Keratinocyte (primary cell): ENCODE data around the gene LSP1. TPM values are rescaled to one million over a fixed set of nuclear protein-coding genes. Genes with fewer than 3 reads are reported as not detected.
A peak's percentile ranks its signal among the peaks of the same experiment; 100 is the strongest.

Experiments used
- DNase-seq: peaks from one replicate; pipeline ENCODE4 v3.0.0-alpha.2; 2011; ENCODE audit warnings: low read depth, missing footprints, low spot score
- FAIRE-seq: peaks from 2 replicates; lab custom pipeline; 2011; peaks lifted over from hg19 to GRCh38; lab: Jason Lieb, UNC
- H2AFZ ChIP-seq: 2 replicates; pipeline ENCODE4 v1.6.0; 2012; ENCODE audit warnings: low read length, control low read depth, inconsistent platforms; ENCODE audit not compliant: control insufficient read depth
- H3K27ac ChIP-seq: 2 replicates; pipeline ENCODE4 v1.5.1; 2011; ENCODE audit warnings: low read length; ENCODE audit not compliant: control insufficient read depth, insufficient read depth
- H3K27me3 ChIP-seq: 3 replicates; pipeline ENCODE4 v1.6.0; 2011; ENCODE audit warnings: low read length; ENCODE audit not compliant: control insufficient read depth, insufficient read depth; ENCODE audit errors: extremely low read depth
- H3K36me3 ChIP-seq, 2 experiments: 2 replicates in 1 of 2; 3 replicates in 1 of 2; pipeline ENCODE4 v1.5.1; 2011; ENCODE audit warnings: low read length in 2 of 2, mild to moderate bottlenecking in 1 of 2; ENCODE audit not compliant: control insufficient read depth in 2 of 2, insufficient read depth in 2 of 2; ENCODE audit errors: extremely low read depth in 1 of 2
- H3K4me1 ChIP-seq: 3 replicates; pipeline ENCODE4 v1.5.1; 2011; ENCODE audit warnings: low read length; ENCODE audit not compliant: control insufficient read depth, insufficient read depth; ENCODE audit errors: extremely low read depth
- H3K4me2 ChIP-seq: 3 replicates; pipeline ENCODE4 v1.6.0; 2011; ENCODE audit warnings: low read depth, low read length; ENCODE audit not compliant: control insufficient read depth, insufficient read depth; ENCODE audit errors: extremely low read depth
- H3K4me3 ChIP-seq, 3 experiments: fragments of 200-600 bp in 1 of 3; sonication (generic) in 1 of 3; 2 replicates in 2 of 3; 3 replicates in 1 of 3; pipeline ENCODE4 v1.5.1; 2011 to 2016; ENCODE audit warnings: low read length in 3 of 3, mild to moderate bottlenecking in 3 of 3, control low read depth in 2 of 3, inconsistent platforms in 1 of 3, low read depth in 1 of 3, mixed read lengths in 1 of 3, mixed run types in 1 of 3, moderate library complexity in 1 of 3; ENCODE audit not compliant: control insufficient read depth in 2 of 3, insufficient read depth in 2 of 3; ENCODE audit errors: extremely low read depth in 1 of 3
- H3K79me2 ChIP-seq: 2 replicates; pipeline ENCODE4 v1.6.0; 2012; ENCODE audit warnings: low read length; ENCODE audit not compliant: control insufficient read depth, insufficient read depth
- H3K9ac ChIP-seq: 3 replicates; pipeline ENCODE4 v1.6.0; 2011; ENCODE audit warnings: low read length; ENCODE audit not compliant: control insufficient read depth, insufficient read depth; ENCODE audit errors: extremely low read depth
- H3K9me1 ChIP-seq: 3 replicates; pipeline ENCODE4 v1.6.0; 2011; ENCODE audit warnings: low read length; ENCODE audit not compliant: control insufficient read depth, insufficient read depth; ENCODE audit errors: extremely low read depth
- H3K9me3 ChIP-seq: 2 replicates; pipeline ENCODE4 v1.5.1; 2012; ENCODE audit warnings: low read depth, low read length; ENCODE audit not compliant: control insufficient read depth
- H4K20me1 ChIP-seq: 3 replicates; pipeline ENCODE4 v1.6.0; 2011; ENCODE audit warnings: low read length; ENCODE audit not compliant: control insufficient read depth, insufficient read depth; ENCODE audit errors: extremely low read depth
- EZH2 ChIP-seq: IDR thresholded peaks from one replicate; pipeline ENCODE4 v1.6.1; 2012; ENCODE audit warnings: inconsistent platforms, mild to moderate bottlenecking, low read length, moderate library complexity
- dilution Hi-C: fragments of 300-500 bp; cut with MboI; formaldehyde crosslinking; loops from one replicate; pipeline ENCODE4 v1.7.0; 2020; ENCODE audit warnings: low sequenced_read_pairs; ENCODE audit not compliant: extremely low pct_ligation_motif_present
- polyA plus RNA-seq, 5 experiments: library from polyadenylated mRNA; depleted of rRNA in 3 of 5; stranded (reverse) in 3 of 5; stranded (forward) in 1 of 5; unstranded in 1 of 5; fragments of >200 nt; gene quantifications; 1 replicate in 1 of 5; 2 replicates in 3 of 5; 3 replicates in 1 of 5; pipeline versions ENCODE4 v1.2.1 to v1.2.3, GENCODE V29; 2011 to 2012; ENCODE audit warnings: missing spikeins in 2 of 5, low read depth in 1 of 5, low replicate concordance in 1 of 5
- TF ChIP-seq, protein P1 (sequence below), 3 experiments: IDR thresholded peaks in 1 of 3; conservative IDR thresholded peaks in 1 of 3; optimal IDR thresholded peaks in 1 of 3; 2 replicates in 2 of 3; 3 replicates in 1 of 3; pipeline versions ENCODE3 to v1.5.1; 2011; ENCODE audit warnings: low read length in 3 of 3, mild to moderate bottlenecking in 3 of 3, moderate library complexity in 2 of 3, control low read depth in 1 of 3, inconsistent platforms in 1 of 3; ENCODE audit not compliant: insufficient read depth in 2 of 3; ENCODE audit errors: extremely low read depth in 1 of 3

The LSP1 gene
- polyA plus RNA-seq, 1 donor (not counting 4 experiments of a cell fraction or from before 2014, with no cell fraction given), result 0.94 TPM

DNA sequence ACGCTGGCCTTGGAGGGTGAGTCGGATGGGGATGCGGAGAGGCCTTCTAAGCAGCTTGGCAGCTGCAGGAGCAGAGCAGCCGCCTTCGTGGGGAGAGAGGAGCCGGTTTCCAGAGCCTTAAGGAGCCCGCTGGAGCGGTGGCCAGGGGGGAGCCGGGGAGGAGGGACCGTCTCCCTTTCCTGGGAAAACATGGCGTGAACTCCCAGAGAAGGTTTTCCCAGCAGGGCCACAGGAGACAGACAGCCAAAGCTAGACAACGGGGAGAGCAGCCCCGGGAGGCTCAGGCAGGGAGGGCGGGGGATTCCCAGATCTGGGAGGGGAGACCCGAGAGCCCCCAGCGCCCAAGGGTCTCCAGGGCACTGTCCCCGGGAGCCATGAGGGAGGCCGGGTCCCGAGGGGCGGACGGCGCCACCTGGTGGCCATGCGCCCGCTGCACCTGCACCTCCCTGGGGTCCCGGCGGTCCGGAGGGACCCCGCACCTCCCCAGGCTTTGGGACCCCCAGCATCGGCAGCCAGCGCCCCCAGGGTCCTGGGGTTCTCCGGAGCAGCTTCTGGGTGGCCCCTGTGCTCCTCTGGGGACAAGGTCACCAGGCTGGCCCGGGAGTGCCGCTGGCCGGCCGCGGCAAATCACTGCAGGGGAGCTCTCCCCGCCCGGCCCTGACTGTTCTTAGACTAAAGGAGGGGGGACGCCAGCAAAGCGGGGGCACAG is 20.5 kb upstream of the LSP1 start:
- peak overlapping the region; percentile 13 for H3K9ac ChIP-seq
- no peak for DNase-seq
- no peaks in the 10 kb centered on the region for H3K9me3 ChIP-seq
- H3K27ac ChIP-seq, result no peak overlapping the region
- no peak for FAIRE-seq
- dilution Hi-C loops, result no loop called here
- peak overlapping the region; percentile 30 for H2AFZ ChIP-seq
- TF ChIP-seq, protein P1, sequence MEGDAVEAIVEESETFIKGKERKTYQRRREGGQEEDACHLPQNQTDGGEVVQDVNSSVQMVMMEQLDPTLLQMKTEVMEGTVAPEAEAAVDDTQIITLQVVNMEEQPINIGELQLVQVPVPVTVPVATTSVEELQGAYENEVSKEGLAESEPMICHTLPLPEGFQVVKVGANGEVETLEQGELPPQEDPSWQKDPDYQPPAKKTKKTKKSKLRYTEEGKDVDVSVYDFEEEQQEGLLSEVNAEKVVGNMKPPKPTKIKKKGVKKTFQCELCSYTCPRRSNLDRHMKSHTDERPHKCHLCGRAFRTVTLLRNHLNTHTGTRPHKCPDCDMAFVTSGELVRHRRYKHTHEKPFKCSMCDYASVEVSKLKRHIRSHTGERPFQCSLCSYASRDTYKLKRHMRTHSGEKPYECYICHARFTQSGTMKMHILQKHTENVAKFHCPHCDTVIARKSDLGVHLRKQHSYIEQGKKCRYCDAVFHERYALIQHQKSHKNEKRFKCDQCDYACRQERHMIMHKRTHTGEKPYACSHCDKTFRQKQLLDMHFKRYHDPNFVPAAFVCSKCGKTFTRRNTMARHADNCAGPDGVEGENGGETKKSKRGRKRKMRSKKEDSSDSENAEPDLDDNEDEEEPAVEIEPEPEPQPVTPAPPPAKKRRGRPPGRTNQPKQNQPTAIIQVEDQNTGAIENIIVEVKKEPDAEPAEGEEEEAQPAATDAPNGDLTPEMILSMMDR (optimal IDR thresholded peaks at IDR 0.05 in 1 of 3, IDR thresholded peaks at IDR 0.05 in 1 of 3, conservative IDR thresholded peaks at IDR 0.05 in 1 of 3; ENCODE audit: extremely low read depth in 1 of 3, insufficient read depth in 2 of 3, low read length in 3 of 3), result peak in 2 of 3 experiments; percentile 63 to 97
- no peak for TF ChIP-seq EZH2
- H3K79me2 ChIP-seq, result peaks cover 23% of the 10 kb centered on the region
- no peak overlapping the region for H3K4me2 ChIP-seq
- peaks cover 95% of the 10 kb centered on the region for H3K4me1 ChIP-seq
- H4K20me1 ChIP-seq, result no peaks in the 10 kb centered on the region
- peaks cover 2% of the 10 kb centered on the region for H3K9me1 ChIP-seq
- H3K4me3 ChIP-seq, result peak overlapping the region in 1 of 3 experiments; percentile 9
- H3K27me3 ChIP-seq, result no peaks in the 10 kb centered on the region
- H3K36me3 ChIP-seq, result no peaks in the 10 kb centered on the region

DNA sequence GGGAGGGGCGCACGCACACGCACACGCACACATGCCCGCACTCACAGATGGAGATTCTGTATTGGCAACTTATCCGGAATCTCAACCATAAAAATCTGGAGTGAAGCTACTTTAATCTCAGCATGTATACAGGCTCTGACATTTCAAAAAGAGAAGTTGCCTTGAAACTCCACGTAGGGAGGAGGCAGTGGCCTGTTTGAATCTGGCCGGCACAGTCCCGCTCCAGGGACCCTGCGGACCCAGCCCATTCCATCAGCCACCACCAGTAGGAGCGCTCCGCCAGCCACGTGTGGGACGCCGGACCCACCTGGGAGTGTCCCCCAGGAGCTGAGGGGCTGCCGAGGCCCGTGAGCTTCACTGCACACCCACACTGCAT is 20.0 kb upstream of the LSP1 start:
- no peak overlapping the region for H2AFZ ChIP-seq
- peaks cover 23% of the 10 kb centered on the region for H3K79me2 ChIP-seq
- H3K36me3 ChIP-seq, result no peaks in the 10 kb centered on the region
- H3K4me1 ChIP-seq, result peaks cover 93% of the 10 kb centered on the region
- no peaks in the 10 kb centered on the region for H3K27me3 ChIP-seq
- H3K27ac ChIP-seq, result no peak overlapping the region
- peak overlapping the region in 1 of 3 experiments; percentile 9 for H3K4me3 ChIP-seq
- peaks cover 2% of the 10 kb centered on the region for H3K9me1 ChIP-seq
- TF ChIP-seq, protein P1 (optimal IDR thresholded peaks at IDR 0.05 in 1 of 3, IDR thresholded peaks at IDR 0.05 in 1 of 3, conservative IDR thresholded peaks at IDR 0.05 in 1 of 3; ENCODE audit: extremely low read depth in 1 of 3, insufficient read depth in 2 of 3, low read length in 3 of 3), result no peak
- TF ChIP-seq EZH2, result no peak
- dilution Hi-C loops, result no loop called here
- DNase-seq (no peak), FAIRE-seq (no peak)
- no peaks in the 10 kb centered on the region for H4K20me1 ChIP-seq
- H3K9me3 ChIP-seq, result no peaks in the 10 kb centered on the region
- no peak overlapping the region for H3K4me2 ChIP-seq
- H3K9ac ChIP-seq, result no peak overlapping the region
